GM12892 (cell line): ENCODE data around the gene FAS.

Experiments
- POLR2A ChIP-seq: IDR thresholded peaks from 2 replicates; pipeline ENCODE4 v1.6.1; 2011; ENCODE audit warnings: low read depth, low read length, control low read depth
- POLR2AphosphoS5 ChIP-seq: IDR thresholded peaks from 2 replicates; pipeline ENCODE4 v1.6.1; 2011; ENCODE audit warnings: low read depth, low read length, control low read depth

- TF ChIP-seq POLR2A (no peak), POLR2AphosphoS5 (no peak)
Measured at GRCh38 chr10:88975377-88975720, 15.2 kb upstream of the FAS start.
